ENCODE measurements around the gene SPATS2. TPM values are rescaled to one million over a fixed set of nuclear protein-coding genes. Genes with fewer than 3 reads are reported as not detected.

Gene SPATS2
- polyA plus RNA-seq, 2 donors = 4.8 to 5.3 TPM

GRCh38 chr12:49568442-49569162, 201.3 kb downstream of the SPATS2 start:
- Histone ChIP-seq H3K9me3 (ENCODE audit: control insufficient read depth in 2 of 2, insufficient read depth in 1 of 2, low read depth in 1 of 2, low read length in 1 of 2) (no peaks in the 10 kb centered on the region), H3K36me3 (ENCODE audit: control insufficient read depth in 2 of 2, insufficient read depth in 2 of 2, low read length in 1 of 2) (peaks cover 9 to 12% of the 10 kb centered on the region in 2 donors), H3K27me3 (ENCODE audit: control insufficient read depth in 1 of 2, insufficient read depth in 2 of 2, low read length in 2 of 2) (no peaks in the 10 kb centered on the region), H3K27ac (ENCODE audit: low read depth in 2 of 2, low read length in 1 of 2) (peak overlapping the region; percentile 91 to 95), H3K4me1 (ENCODE audit: control insufficient read depth in 2 of 2, insufficient read depth in 2 of 2, low read length in 1 of 2) (peaks cover 2 to 8% of the 10 kb centered on the region in 2 donors), H3K4me3 (ENCODE audit: low read depth in 1 of 2, low read length in 2 of 2) (peak overlapping the region; percentile 80 to 93)
- 1 to 3% methylated on average over 19 of the region's 19 CpGs for WGBS, 2 donors

Other genes with a start within 250 kb of the SPATS2 start
- 100 to 1,000 TPM; 255 to 693 TPM for gene TUBA1B, start 236.1 kb upstream of the SPATS2 start, polyA plus RNA-seq
- gene TUBA1A, start 178.4 kb upstream of the SPATS2 start, polyA plus RNA-seq = 10 to 100 TPM; 19.6 to 74.9 TPM
- 1,000 to 10,000 TPM in 1 of 2 donors, 100 to 1,000 TPM in 1; 299 to 1,124 TPM for gene TUBA1C, start 102.4 kb upstream of the SPATS2 start, polyA plus RNA-seq
- gene PRPH, start 72.3 kb upstream of the SPATS2 start, polyA plus RNA-seq = under 1 TPM; 0.28 to 0.45 TPM
- 10 to 100 TPM; 14.0 to 23.6 TPM for gene TROAP, start 44.2 kb upstream of the SPATS2 start, polyA plus RNA-seq
- not detected for gene C1QL4, start 30.3 kb upstream of the SPATS2 start, polyA plus RNA-seq
- under 1 TPM; 0.02 TPM for gene DNAJC22, start 20.6 kb upstream of the SPATS2 start, polyA plus RNA-seq
- under 1 TPM; 0.07 to 0.24 TPM for gene KCNH3, start 171.6 kb downstream of the SPATS2 start, polyA plus RNA-seq
- gene MCRS1, start 200.7 kb downstream of the SPATS2 start, polyA plus RNA-seq = 10 to 100 TPM; 40.0 to 45.0 TPM
- gene FAM186B, start 238.2 kb downstream of the SPATS2 start, polyA plus RNA-seq = under 1 TPM; 0.08 to 0.09 TPM